22Rv1 (cell line): ENCODE data around the gene ELMOD2.

Experiments used
- H3K27ac ChIP-seq: fragments of 450-650 bp; 2 replicates; pipeline ENCODE4 v1.5.1; 2017
- ZFX ChIP-seq: fragments of 450-650 bp; IDR thresholded peaks from 2 replicates; pipeline ENCODE4 v1.6.1; 2017; ENCODE audit warnings: antibody characterized with exemption, borderline replicate concordance
- TF ChIP-seq, protein P1 (sequence below): fragments of 450-650 bp; IDR thresholded peaks from 2 replicates; pipeline ENCODE4 v1.5.1; 2017; ENCODE audit warnings: mild to moderate bottlenecking

The ELMOD2 gene

DNA sequence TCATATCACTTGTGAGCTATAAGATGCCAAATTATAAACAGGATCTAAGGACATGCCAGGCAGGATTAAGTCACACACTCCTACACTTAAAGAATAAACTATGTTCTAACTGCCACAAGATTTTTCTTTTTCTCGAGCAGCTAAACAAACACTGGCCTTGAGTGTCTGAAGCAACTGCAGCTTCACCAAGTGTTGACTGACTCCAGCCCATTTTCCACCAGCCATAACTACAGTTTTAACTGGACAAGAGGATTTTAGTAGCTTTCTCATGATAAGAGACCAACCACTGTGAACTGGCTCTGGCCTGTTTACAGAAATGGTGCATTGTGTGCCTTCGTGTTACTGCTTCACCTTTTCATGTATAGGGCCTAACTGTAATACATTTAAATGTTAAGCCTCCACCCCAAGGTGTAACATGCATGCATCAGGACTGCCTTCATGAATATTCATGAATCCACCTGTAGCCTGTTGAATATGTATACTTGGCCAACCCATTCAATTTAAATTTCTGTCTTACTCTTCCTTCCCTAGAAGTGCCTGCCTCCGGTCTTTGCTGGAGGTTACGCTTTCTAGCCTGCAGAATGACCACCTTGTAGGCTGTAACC lies 34.0 kb downstream of the ELMOD2 start:
- H3K27ac ChIP-seq = no peak overlapping the region
- no peak for TF ChIP-seq ZFX
- TF ChIP-seq, protein P1, sequence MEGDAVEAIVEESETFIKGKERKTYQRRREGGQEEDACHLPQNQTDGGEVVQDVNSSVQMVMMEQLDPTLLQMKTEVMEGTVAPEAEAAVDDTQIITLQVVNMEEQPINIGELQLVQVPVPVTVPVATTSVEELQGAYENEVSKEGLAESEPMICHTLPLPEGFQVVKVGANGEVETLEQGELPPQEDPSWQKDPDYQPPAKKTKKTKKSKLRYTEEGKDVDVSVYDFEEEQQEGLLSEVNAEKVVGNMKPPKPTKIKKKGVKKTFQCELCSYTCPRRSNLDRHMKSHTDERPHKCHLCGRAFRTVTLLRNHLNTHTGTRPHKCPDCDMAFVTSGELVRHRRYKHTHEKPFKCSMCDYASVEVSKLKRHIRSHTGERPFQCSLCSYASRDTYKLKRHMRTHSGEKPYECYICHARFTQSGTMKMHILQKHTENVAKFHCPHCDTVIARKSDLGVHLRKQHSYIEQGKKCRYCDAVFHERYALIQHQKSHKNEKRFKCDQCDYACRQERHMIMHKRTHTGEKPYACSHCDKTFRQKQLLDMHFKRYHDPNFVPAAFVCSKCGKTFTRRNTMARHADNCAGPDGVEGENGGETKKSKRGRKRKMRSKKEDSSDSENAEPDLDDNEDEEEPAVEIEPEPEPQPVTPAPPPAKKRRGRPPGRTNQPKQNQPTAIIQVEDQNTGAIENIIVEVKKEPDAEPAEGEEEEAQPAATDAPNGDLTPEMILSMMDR = no peak

DNA sequence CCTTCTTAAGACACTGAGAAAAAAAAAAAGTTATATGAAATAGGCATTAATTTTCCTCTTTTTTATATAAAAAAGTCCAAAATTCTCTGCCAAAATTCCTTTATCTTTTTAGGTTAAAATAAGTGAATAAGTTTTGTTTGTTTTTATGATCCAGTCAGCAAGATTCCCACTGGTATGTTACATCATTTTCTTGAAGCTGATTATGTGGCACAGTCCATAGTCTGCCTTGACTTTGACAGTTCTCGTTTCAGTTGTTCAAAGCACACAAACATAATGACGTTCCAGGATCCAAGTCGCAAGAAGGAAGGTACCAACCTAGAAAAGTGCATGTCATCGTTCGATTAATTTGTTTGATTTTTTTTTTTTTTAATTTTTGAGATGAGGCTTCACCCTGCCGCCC lies 35.7 kb downstream of the ELMOD2 start:
- no peak for TF ChIP-seq ZFX
- TF ChIP-seq, protein P1 = no peak
- no peak overlapping the region for H3K27ac ChIP-seq

DNA sequence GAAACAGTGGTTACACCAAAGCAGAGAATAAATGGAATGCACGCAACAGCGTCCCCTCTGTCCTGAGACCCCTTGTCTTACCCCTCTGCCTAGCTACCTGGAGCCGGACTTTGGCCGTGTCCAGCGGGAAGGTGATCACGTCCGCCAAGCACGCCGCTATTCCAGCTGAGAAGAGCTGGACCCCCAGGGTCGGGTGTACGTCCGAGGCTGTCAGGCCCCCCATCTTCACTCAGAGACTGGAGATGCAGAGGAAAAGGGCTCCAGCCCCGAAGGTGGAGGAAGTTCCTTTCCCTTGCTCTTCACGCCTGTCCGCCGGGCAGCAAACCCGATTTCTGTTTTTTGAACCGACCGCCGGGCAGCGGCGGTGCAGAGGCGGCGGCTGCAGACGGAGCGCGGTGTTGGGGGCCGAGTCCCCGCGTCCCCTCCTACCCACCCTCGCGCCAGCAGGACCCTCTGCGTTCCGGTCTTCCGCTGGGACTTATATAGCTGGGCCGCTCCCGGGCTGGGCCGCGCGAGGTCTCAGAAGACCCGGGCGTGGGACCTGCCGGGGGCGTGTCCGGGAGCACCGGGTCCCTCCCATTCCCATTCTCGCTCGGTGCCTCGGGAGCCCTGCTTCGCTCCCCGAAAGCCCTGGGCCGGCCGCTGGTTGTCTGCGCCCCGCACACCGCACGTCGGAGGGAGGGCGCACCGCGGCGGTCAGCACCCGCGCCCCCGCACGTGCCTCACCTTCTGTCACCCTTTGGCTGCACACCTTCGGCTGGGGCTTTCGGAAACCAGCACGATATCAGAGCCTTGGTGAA lies 44.7 kb downstream of the ELMOD2 start, which contains the start of gene UCP1:
TSS of gene UCP1 (minus strand) at position 455 of the 800 bp plus-strand sequence. CDS start at position 223, 232 bp downstream.
- no peak for TF ChIP-seq ZFX
- TF ChIP-seq, protein P1 = no peak
- no peak within 1 kb of the TSS for H3K27ac ChIP-seq

DNA sequence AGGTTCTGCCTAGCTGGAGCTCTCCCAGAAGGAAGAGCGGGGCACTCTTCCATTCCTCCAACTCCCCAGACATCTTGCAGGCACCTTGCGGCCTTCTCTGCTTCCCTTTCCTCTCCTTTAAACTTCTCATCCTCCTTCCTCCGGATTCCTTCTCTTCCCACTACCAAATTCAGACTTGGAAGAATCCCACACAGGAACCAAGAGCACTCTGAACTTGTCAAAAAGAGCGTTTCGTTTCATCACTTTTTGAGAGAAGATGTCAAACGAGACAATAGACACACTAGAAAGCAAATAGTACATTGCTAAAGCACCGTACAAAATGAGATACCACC lies 45.3 kb downstream of the ELMOD2 start:
- TF ChIP-seq ZFX = no peak
- TF ChIP-seq, protein P1 = no peak
- no peak overlapping the region for H3K27ac ChIP-seq

DNA sequence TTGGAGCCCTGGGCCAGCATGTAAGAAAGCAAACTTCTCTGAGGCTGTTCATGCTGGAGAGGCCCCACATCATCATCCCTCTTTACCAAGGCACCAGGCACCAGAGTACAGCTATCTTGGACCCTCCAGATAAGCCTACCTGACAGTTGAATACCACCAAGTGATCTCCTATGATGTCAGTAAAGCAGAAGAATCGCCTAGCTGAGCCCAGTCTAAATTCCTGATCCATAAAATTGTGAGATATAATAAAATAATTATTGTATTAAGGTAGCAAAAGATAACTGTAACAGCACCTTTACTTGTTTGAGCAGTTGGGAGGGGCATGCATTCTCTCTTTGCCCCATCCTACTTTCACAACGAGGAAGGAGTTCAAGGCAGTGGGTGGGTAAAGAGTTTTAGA lies 47.7 kb downstream of the ELMOD2 start:
- no peak for TF ChIP-seq ZFX
- TF ChIP-seq, protein P1 = no peak
- no peak overlapping the region for H3K27ac ChIP-seq

DNA sequence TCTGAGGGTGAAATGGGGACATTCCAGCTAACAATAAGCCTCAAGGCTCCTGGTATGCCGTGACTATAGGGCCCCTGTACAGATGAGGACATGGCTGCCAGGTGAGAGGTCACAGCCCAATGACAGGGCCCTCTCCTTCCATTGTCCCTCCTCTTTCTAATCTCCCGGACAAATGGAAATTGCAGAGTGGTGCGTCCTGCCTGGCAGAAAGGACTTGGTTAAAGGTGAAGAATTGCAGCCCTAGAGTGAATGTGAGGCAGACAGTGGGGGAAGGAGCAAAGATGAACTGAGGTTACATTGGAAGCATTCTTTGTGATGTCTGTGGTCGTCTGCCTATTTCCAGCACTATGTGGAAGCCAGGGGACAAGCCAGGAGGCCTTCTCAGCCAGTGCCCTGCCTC lies 51.5 kb downstream of the ELMOD2 start:
- no peak overlapping the region for H3K27ac ChIP-seq
- TF ChIP-seq, protein P1 = no peak
- no peak for TF ChIP-seq ZFX

DNA sequence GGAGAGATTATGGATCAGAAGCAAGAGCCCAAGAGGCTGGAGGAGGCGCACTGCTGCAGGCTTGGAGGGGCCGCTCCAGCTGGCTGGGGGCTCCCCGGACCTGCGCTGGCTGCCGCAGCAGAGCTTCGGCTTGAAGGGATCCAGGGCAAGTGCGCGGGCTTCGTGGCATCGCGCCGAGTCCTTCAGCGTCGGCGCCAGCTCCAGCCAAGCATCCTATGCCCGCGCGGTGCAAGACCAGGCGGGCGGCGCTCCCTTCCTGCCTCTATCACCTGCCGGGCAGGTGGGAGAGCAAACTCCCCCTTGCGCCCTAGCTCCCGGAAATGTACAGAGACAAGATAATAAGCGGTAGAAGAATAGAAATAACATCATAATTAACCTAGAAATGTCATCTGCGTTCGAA lies 55.3 kb downstream of the ELMOD2 start:
- H3K27ac ChIP-seq = no peak overlapping the region
- TF ChIP-seq, protein P1 = no peak
- TF ChIP-seq ZFX = no peak
